ENCODE data around the gene DDAH1. TPM values are rescaled to one million over a fixed set of nuclear protein-coding genes. Genes with fewer than 3 reads are reported as not detected.

The DDAH1 gene
- total RNA-seq, 1 donor from 2014 or later = 45.2 TPM

GRCh38 chr1:85283475-85284199, 181.3 kb downstream of the DDAH1 start:
- no peak for FAIRE-seq

GRCh38 chr1:85282424-85282823, 182.5 kb downstream of the DDAH1 start:
- no peak for DNase-seq (ENCODE audit: low spot score in 2 of 2)
- FAIRE-seq = no peak

More at GRCh38 chr1:85283475-85284199, 181.3 kb downstream of the DDAH1 start:
- no peak for DNase-seq (ENCODE audit: low spot score in 2 of 2)

GRCh38 chr1:85280636-85281035, 184.3 kb downstream of the DDAH1 start:
- FAIRE-seq = no peak

GRCh38 chr1:85279458-85280080, 185.4 kb downstream of the DDAH1 start:
- FAIRE-seq = no peak
- no peak for DNase-seq (ENCODE audit: low spot score in 2 of 2)

More at GRCh38 chr1:85280636-85281035, 184.3 kb downstream of the DDAH1 start:
- no peak for DNase-seq (ENCODE audit: low spot score in 2 of 2)

- DNase-seq (ENCODE audit: low spot score in 2 of 2) = peak in 1 of 2 donors; percentile 34
- no peak for FAIRE-seq
These were observed 186.1 kb downstream of the DDAH1 start for GRCh38 chr1:85278853-85279314.

- DNase-seq (ENCODE audit: low spot score in 2 of 2) = no peak
- no peak for FAIRE-seq
These were observed 187.2 kb downstream of the DDAH1 start for GRCh38 chr1:85277802-85278201.

GRCh38 chr1:85276978-85277639, 187.8 kb downstream of the DDAH1 start:
- FAIRE-seq = no peak
- DNase-seq (ENCODE audit: low spot score in 2 of 2) = no peak

- FAIRE-seq (peak; percentile 23), DNase-seq (ENCODE audit: low spot score in 2 of 2) (peak; percentile 87 to 95)
These were observed 188.6 kb downstream of the DDAH1 start, which contains the start of gene BCL10 for GRCh38 chr1:85276215-85276977. BCL10 (minus strand) TSS chr1:85276632; CDS start chr1:85276352, 280 bp downstream.

GRCh38 chr1:85275701-85276214, 189.2 kb downstream of the DDAH1 start:
- FAIRE-seq (no peak), DNase-seq (ENCODE audit: low spot score in 2 of 2) (no peak)

- FAIRE-seq = no peak
- DNase-seq (ENCODE audit: low spot score in 2 of 2) = no peak
These were observed 189.9 kb downstream of the DDAH1 start for GRCh38 chr1:85274969-85275453.

- DNase-seq (ENCODE audit: low spot score in 2 of 2) = no peak
- no peak for FAIRE-seq
These were observed 191.6 kb downstream of the DDAH1 start for GRCh38 chr1:85273397-85273796.

- FAIRE-seq (no peak), DNase-seq (ENCODE audit: low spot score in 2 of 2) (no peak)
These were observed 196.0 kb downstream of the DDAH1 start for GRCh38 chr1:85268801-85269585.

Small RNA genes lying within 50 kb of the gene (small RNA-seq; reads per million reads assigned to genes)
- not detected for gene RF00019

Other genes starting within 250 kb of the DDAH1 start
- gene C1orf52, start 205.5 kb downstream of the DDAH1 start, total RNA-seq = 27.7 TPM
- gene BCL10, start 188.5 kb downstream of the DDAH1 start, total RNA-seq = 35.5 TPM
- 1.6 TPM for gene CCN1, start 115.6 kb upstream of the DDAH1 start, total RNA-seq
- 11.4 TPM for gene ZNHIT6, start 243.3 kb upstream of the DDAH1 start, total RNA-seq